HepG2 (cell line): ENCODE measurements around the gene RIN3. TPM values are rescaled to one million over a fixed set of nuclear protein-coding genes. Genes with fewer than 3 reads are reported as not detected.

Source experiments
- ATAC-seq: fragments of 200-7000 bp; cut with Tn5 transposase; 3 replicates; pipeline ENCODE4 v1.9.1; 2020; ENCODE audit warnings: mild to moderate bottlenecking, moderate library complexity
- BruUV-seq: library from RNA; stranded (reverse); fragments of 400-500 nt; replicated peaks from 2 replicates; lab custom pipeline; 2021; lab: Mats Ljungman, UMichigan
- CTCF ChIA-PET: fragments of 300-600 bp; formaldehyde crosslinking; extraction: SDS; loops from one replicate; lab custom pipeline; 2021; ENCODE audit warnings: low total read pairs, inconsistent platforms, low intra/inter-chr PET ratio; lab: Yijun Ruan, JAX
- POLR2A ChIA-PET: fragments of 350-600 bp; sonication (Branson Sonifier 250); formaldehyde crosslinking; loops from one replicate; lab custom pipeline; 2020; ENCODE audit warnings: antibody characterized with exemption, inconsistent platforms; lab: Yijun Ruan, JAX
- DNase-seq: peaks from one replicate; pipeline ENCODE4 v3.0.0-alpha.2; 2015; ENCODE audit warnings: low spot score
- FAIRE-seq: peaks from 3 replicates; lab custom pipeline; 2011; peaks lifted over from hg19 to GRCh38; lab: Jason Lieb, UNC
- H2AFZ ChIP-seq: one replicate; pipeline ENCODE4 v1.6.1; 2011; ENCODE audit warnings: low read length, inconsistent platforms
- H3K27ac ChIP-seq: fragments of 300-600 bp; 3 replicates; pipeline ENCODE4 v1.8.0; 2011; ENCODE audit warnings: mixed run types, mild to moderate bottlenecking, mixed read lengths, low read length, inconsistent platforms; ENCODE audit not compliant: insufficient read depth; ENCODE audit errors: extremely low read length
- H3K27me3 ChIP-seq, 2 experiments: fragments of 200-600 bp in 1 of 2; 2 replicates in 1 of 2; 3 replicates in 1 of 2; pipeline versions ENCODE4 v1.6.0 to v1.8.0; 2011; ENCODE audit warnings: low read length in 2 of 2, mild to moderate bottlenecking in 2 of 2, moderate library complexity in 2 of 2, inconsistent platforms in 1 of 2; ENCODE audit not compliant: insufficient read depth in 2 of 2, control insufficient read depth in 1 of 2
- H3K36me3 ChIP-seq, 2 experiments: fragments of 200-600 bp in 1 of 2; replicated peaks in 1 of 2; 2 replicates in 1 of 2; 3 replicates in 1 of 2; pipeline versions ENCODE4 v1.5.1 to v1.8.0; 2011; ENCODE audit warnings: low read length in 2 of 2, inconsistent platforms in 1 of 2; ENCODE audit not compliant: insufficient read depth in 2 of 2, control insufficient read depth in 1 of 2
- H3K4me1 ChIP-seq: 2 replicates; pipeline ENCODE4 v1.5.1; 2012; ENCODE audit warnings: low read length, inconsistent platforms; ENCODE audit not compliant: insufficient read depth
- H3K4me2 ChIP-seq: 2 replicates; pipeline ENCODE4 v1.6.0; 2011; ENCODE audit warnings: low read depth, low read length, inconsistent platforms
- H3K4me3 ChIP-seq, 3 experiments: fragments of 200-600 bp in 1 of 3; sonication (generic), shearing (Covaris generic) in 1 of 3; replicated peaks in 1 of 3; 2 replicates each; pipeline ENCODE4 v1.5.1; 2011 to 2016; ENCODE audit warnings: low read length in 3 of 3, inconsistent platforms in 2 of 3, low read depth in 2 of 3, mild to moderate bottlenecking in 2 of 3, control low read depth in 1 of 3, mixed read lengths in 1 of 3; ENCODE audit not compliant: insufficient read depth in 1 of 3
- H3K79me2 ChIP-seq: one replicate; pipeline ENCODE4 v1.6.1; 2011; ENCODE audit warnings: low read length, inconsistent platforms; ENCODE audit not compliant: insufficient read depth
- H3K9ac ChIP-seq: 2 replicates; pipeline ENCODE4 v1.6.0; 2011; ENCODE audit warnings: mild to moderate bottlenecking, low read depth, low read length, inconsistent platforms; ENCODE audit not compliant: insufficient read depth
- H3K9me3 ChIP-seq: 2 replicates; pipeline ENCODE4 v1.5.1; 2012; ENCODE audit warnings: mild to moderate bottlenecking, low read length
- H4K20me1 ChIP-seq: 2 replicates; pipeline ENCODE4 v1.6.0; 2011; ENCODE audit warnings: inconsistent platforms, mild to moderate bottlenecking, low read length, moderate library complexity; ENCODE audit not compliant: insufficient read depth
- ELF3 ChIP-seq: IDR thresholded peaks from 2 replicates; pipeline ENCODE4 v1.6.1; 2016; ENCODE audit warnings: missing genetic modification reagents, missing compliant biosample characterization
- FOSL2 ChIP-seq: sonication (generic); formaldehyde crosslinking; IDR thresholded peaks from 2 replicates; pipeline ENCODE4 v1.4.0; 2020; ENCODE audit warnings: missing genetic modification reagents
- KAT8 ChIP-seq: IDR thresholded peaks from 2 replicates; pipeline ENCODE4 v1.6.1; 2016; ENCODE audit warnings: missing genetic modification reagents, missing compliant biosample characterization
- KLF9 ChIP-seq: IDR thresholded peaks from 2 replicates; pipeline ENCODE4 v1.6.1; 2016; ENCODE audit warnings: low read depth
- MTA3 ChIP-seq: sonication (generic); formaldehyde crosslinking; IDR thresholded peaks from 2 replicates; pipeline ENCODE4 v1.4.0; 2020; ENCODE audit warnings: missing genetic modification reagents
- REL ChIP-seq: sonication (generic); formaldehyde crosslinking; conservative IDR thresholded peaks from 2 replicates; pipeline ENCODE4 v1.8.0; 2022; ENCODE audit warnings: mild to moderate bottlenecking, missing genetic modification reagents, moderate library complexity
- U2AF2 ChIP-seq: fragments of 200-400 bp; formaldehyde crosslinking; IDR thresholded peaks from 2 replicates; pipeline ENCODE4 v1.6.1; 2017; ENCODE audit warnings: low read depth, mild to moderate bottlenecking, low read length
- ZNF501 ChIP-seq: sonication (generic); formaldehyde crosslinking; IDR thresholded peaks from 2 replicates; pipeline ENCODE4 v1.5.1; 2020; ENCODE audit warnings: mild to moderate bottlenecking, moderate library complexity, missing genetic modification reagents
- ZNF563 ChIP-seq: sonication (generic); formaldehyde crosslinking; IDR thresholded peaks from 2 replicates; pipeline ENCODE4 v1.8.0; 2022; ENCODE audit warnings: mild to moderate bottlenecking, moderate library complexity, missing genetic modification reagents
- ZNF792 ChIP-seq: IDR thresholded peaks from 2 replicates; pipeline ENCODE4 v1.6.1; 2016
- in situ Hi-C: cut with HindIII; loops from 2 replicates; pipeline ENCODE4 v1.10.0; 2017; ENCODE audit warnings: low pct_unique_long_range_greater_than_20kb; ENCODE audit not compliant: extremely low pct_ligation_motif_present
- intact Hi-C: fragments of 100-400 bp; cut with micrococcal nuclease; formaldehyde crosslinking; loops from one replicate; pipeline ENCODE4 v1.10.0; 2022; ENCODE audit not compliant: unreplicated experiment
- polyA plus RNA-seq, 8 experiments: library from polyadenylated mRNA; depleted of rRNA in 3 of 8; stranded (reverse) in 7 of 8; unstranded in 1 of 8; fragments of >200 nt; fragmentation: Illumina TruSeq in 4 of 8; extraction: Trizol in 4 of 8; gene quantifications; 2 replicates each; pipeline versions ENCODE4 v1.2.1 to v1.2.3, GENCODE V29; 2011 to 2016; ENCODE audit warnings: low read depth in 4 of 8, missing spikeins in 1 of 8, mixed read lengths in 1 of 8; ENCODE audit not compliant: insufficient read depth in 1 of 8
- total RNA-seq, 5 experiments: library from RNA; depleted of rRNA; stranded (reverse); fragments of >200 nt; fragmentation: Illumina TruSeq; extraction: Trizol; gene quantifications; 2 replicates each; pipeline ENCODE4 v1.2.3, GENCODE V29; 2016; ENCODE audit warnings: low read depth in 1 of 5
- TF ChIP-seq, protein P1 (sequence below): sonication (generic); formaldehyde crosslinking; IDR thresholded peaks from 2 replicates; pipeline ENCODE4 v1.5.1; 2020; ENCODE audit warnings: mild to moderate bottlenecking, missing genetic modification reagents, borderline replicate concordance
- TF ChIP-seq, protein P2 (sequence below): sonication (generic); formaldehyde crosslinking; IDR thresholded peaks from 2 replicates; pipeline ENCODE4 v1.4.0; 2020; ENCODE audit warnings: missing genetic modification reagents
- TF ChIP-seq, protein P3 (sequence below): IDR thresholded peaks from 2 replicates; pipeline ENCODE4 v1.4.0; 2020; ENCODE audit warnings: mild to moderate bottlenecking, missing genetic modification reagents
- TF ChIP-seq, protein P4 (sequence below): IDR thresholded peaks from 2 replicates; pipeline ENCODE4 v1.6.1; 2016

Gene RIN3
- total and polyA plus RNA-seq, 2 of the 13 experiments (the other 11 are each of a cell fraction or from before 2014, with no cell fraction given), result 2.3 to 3.6 TPM

DNA sequence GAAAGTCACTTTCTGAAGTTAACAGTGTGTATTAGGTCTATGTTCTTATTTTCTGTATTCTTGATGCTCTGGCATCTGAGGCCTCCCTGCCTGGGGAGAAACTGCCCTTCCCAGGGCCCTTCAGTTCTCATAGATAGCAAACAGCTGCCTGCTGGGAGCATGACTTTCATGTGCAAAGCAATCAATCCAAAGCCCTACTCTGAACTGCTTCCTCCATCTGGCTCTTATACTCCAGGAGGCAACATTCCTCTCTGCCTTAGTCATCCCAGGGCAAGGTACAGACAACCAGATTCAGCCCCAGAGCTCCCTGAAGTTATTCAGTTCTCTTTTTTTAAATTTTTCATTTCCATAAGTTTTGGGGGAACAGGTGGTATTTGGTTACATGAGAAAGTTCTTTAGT lies 41.7 kb upstream of the RIN3 start:
- peak; percentile 73 for DNase-seq
- BruUV-seq, result no TSS peak
- in situ Hi-C loops, result no loop called here
- no peak overlapping the region for H2AFZ ChIP-seq
- no peaks in the 10 kb centered on the region for H3K36me3 ChIP-seq
- no peak overlapping the region for H3K9ac ChIP-seq
- no peak for FAIRE-seq
- no peaks in the 10 kb centered on the region; a peak in 2 of 5 replicates for H3K27me3 ChIP-seq
- H3K4me1 ChIP-seq, result peaks cover 45% of the 10 kb centered on the region
- no peaks in the 10 kb centered on the region for H3K9me3 ChIP-seq
- POLR2A ChIA-PET, result no interaction called here
- no peak overlapping the region for H3K4me2 ChIP-seq
- no peaks in the 10 kb centered on the region for H4K20me1 ChIP-seq
- CTCF ChIA-PET, result no interaction called here
- peak; percentile 91 for ATAC-seq
- intact Hi-C loops, result loop anchor here (5.0 kb wide), 1 partner anchor 40 kb away; the partner anchor contains the start of gene RIN3
- no peaks in the 10 kb centered on the region for H3K79me2 ChIP-seq
- no peak overlapping the region for H3K4me3 ChIP-seq
- H3K27ac ChIP-seq, result no peak overlapping the region
- TF ChIP-seq, protein P1, sequence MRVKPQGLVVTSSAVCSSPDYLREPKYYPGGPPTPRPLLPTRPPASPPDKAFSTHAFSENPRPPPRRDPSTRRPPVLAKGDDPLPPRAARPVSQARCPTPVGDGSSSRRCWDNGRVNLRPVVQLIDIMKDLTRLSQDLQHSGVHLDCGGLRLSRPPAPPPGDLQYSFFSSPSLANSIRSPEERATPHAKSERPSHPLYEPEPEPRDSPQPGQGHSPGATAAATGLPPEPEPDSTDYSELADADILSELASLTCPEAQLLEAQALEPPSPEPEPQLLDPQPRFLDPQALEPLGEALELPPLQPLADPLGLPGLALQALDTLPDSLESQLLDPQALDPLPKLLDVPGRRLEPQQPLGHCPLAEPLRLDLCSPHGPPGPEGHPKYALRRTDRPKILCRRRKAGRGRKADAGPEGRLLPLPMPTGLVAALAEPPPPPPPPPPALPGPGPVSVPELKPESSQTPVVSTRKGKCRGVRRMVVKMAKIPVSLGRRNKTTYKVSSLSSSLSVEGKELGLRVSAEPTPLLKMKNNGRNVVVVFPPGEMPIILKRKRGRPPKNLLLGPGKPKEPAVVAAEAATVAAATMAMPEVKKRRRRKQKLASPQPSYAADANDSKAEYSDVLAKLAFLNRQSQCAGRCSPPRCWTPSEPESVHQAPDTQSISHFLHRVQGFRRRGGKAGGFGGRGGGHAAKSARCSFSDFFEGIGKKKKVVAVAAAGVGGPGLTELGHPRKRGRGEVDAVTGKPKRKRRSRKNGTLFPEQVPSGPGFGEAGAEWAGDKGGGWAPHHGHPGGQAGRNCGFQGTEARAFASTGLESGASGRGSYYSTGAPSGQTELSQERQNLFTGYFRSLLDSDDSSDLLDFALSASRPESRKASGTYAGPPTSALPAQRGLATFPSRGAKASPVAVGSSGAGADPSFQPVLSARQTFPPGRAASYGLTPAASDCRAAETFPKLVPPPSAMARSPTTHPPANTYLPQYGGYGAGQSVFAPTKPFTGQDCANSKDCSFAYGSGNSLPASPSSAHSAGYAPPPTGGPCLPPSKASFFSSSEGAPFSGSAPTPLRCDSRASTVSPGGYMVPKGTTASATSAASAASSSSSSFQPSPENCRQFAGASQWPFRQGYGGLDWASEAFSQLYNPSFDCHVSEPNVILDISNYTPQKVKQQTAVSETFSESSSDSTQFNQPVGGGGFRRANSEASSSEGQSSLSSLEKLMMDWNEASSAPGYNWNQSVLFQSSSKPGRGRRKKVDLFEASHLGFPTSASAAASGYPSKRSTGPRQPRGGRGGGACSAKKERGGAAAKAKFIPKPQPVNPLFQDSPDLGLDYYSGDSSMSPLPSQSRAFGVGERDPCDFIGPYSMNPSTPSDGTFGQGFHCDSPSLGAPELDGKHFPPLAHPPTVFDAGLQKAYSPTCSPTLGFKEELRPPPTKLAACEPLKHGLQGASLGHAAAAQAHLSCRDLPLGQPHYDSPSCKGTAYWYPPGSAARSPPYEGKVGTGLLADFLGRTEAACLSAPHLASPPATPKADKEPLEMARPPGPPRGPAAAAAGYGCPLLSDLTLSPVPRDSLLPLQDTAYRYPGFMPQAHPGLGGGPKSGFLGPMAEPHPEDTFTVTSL (CRISPR knock-in tag), result peak; percentile 26; the same call in 1 of the 2 replicates
- TF ChIP-seq, protein P2, sequence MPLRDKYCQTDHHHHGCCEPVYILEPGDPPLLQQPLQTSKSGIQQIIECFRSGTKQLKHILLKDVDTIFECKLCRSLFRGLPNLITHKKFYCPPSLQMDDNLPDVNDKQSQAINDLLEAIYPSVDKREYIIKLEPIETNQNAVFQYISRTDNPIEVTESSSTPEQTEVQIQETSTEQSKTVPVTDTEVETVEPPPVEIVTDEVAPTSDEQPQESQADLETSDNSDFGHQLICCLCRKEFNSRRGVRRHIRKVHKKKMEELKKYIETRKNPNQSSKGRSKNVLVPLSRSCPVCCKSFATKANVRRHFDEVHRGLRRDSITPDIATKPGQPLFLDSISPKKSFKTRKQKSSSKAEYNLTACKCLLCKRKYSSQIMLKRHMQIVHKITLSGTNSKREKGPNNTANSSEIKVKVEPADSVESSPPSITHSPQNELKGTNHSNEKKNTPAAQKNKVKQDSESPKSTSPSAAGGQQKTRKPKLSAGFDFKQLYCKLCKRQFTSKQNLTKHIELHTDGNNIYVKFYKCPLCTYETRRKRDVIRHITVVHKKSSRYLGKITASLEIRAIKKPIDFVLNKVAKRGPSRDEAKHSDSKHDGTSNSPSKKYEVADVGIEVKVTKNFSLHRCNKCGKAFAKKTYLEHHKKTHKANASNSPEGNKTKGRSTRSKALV (CRISPR knock-in tag), result no peak
- TF ChIP-seq MTA3 (no peak), KLF9 (CRISPR knock-in tag) (no peak), ZNF501 (CRISPR knock-in tag) (no peak), KAT8 (CRISPR knock-in tag) (no peak), U2AF2 (no peak), ELF3 (CRISPR knock-in tag) (peak; percentile 20; the same call in 1 of the 2 replicates), REL (no peak), FOSL2 (CRISPR knock-in tag) (peak; percentile 91), ZNF563 (peak; percentile 99), ZNF792 (CRISPR knock-in tag) (no peak)
- TF ChIP-seq, protein P3, sequence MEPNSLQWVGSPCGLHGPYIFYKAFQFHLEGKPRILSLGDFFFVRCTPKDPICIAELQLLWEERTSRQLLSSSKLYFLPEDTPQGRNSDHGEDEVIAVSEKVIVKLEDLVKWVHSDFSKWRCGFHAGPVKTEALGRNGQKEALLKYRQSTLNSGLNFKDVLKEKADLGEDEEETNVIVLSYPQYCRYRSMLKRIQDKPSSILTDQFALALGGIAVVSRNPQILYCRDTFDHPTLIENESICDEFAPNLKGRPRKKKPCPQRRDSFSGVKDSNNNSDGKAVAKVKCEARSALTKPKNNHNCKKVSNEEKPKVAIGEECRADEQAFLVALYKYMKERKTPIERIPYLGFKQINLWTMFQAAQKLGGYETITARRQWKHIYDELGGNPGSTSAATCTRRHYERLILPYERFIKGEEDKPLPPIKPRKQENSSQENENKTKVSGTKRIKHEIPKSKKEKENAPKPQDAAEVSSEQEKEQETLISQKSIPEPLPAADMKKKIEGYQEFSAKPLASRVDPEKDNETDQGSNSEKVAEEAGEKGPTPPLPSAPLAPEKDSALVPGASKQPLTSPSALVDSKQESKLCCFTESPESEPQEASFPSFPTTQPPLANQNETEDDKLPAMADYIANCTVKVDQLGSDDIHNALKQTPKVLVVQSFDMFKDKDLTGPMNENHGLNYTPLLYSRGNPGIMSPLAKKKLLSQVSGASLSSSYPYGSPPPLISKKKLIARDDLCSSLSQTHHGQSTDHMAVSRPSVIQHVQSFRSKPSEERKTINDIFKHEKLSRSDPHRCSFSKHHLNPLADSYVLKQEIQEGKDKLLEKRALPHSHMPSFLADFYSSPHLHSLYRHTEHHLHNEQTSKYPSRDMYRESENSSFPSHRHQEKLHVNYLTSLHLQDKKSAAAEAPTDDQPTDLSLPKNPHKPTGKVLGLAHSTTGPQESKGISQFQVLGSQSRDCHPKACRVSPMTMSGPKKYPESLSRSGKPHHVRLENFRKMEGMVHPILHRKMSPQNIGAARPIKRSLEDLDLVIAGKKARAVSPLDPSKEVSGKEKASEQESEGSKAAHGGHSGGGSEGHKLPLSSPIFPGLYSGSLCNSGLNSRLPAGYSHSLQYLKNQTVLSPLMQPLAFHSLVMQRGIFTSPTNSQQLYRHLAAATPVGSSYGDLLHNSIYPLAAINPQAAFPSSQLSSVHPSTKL (CRISPR knock-in tag), result peak; percentile 36; the same call in 1 of the 2 replicates
- TF ChIP-seq, protein P4, sequence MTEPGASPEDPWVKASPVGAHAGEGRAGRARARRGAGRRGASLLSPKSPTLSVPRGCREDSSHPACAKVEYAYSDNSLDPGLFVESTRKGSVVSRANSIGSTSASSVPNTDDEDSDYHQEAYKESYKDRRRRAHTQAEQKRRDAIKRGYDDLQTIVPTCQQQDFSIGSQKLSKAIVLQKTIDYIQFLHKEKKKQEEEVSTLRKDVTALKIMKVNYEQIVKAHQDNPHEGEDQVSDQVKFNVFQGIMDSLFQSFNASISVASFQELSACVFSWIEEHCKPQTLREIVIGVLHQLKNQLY (CRISPR knock-in tag), result no peak
